Naive thymus-derived CD8-positive, alpha-beta T cell (primary cell): Measurements from ENCODE around the gene C2orf68. TPM values are rescaled to one million over a fixed set of nuclear protein-coding genes. Genes with fewer than 3 reads are reported as not detected.

ENCODE experiments used
- ATAC-seq, 2 donors: fragments of 150-1000 bp; cut with Tn5 transposase in 1 of 2; sonication (Bioruptor Pico), chemical (Tn5 transposase) in 1 of 2; 1 replicate in 1 of 2; 2 replicates in 1 of 2; pipeline ENCODE4 v1.10.0; 2021; ENCODE audit warnings: mild to moderate bottlenecking in 2 of 2, moderate library complexity in 2 of 2
- POLR2A ChIA-PET: fragments of 350-600 bp; sonication (Branson Sonifier 250); formaldehyde crosslinking; loops from one replicate; lab custom pipeline; 2021; ENCODE audit warnings: antibody characterized with exemption; lab: Charles Lee
- DNase-seq, 10 donors: peaks; one replicate each; pipeline versions ENCODE4 v3.0.0 to v3.0.0-alpha.2; 2020 to 2022
- H3K27ac Mint-ChIP-seq, 10 donors: one replicate each; pipeline ENCODE4 v1.8.0; 2020 to 2022; ENCODE audit warnings: mild to moderate bottlenecking in 10 of 10, mixed read lengths in 10 of 10, moderate library complexity in 4 of 10, inconsistent platforms in 1 of 10
- H3K27me3 Mint-ChIP-seq, 5 donors: one replicate each; pipeline ENCODE4 v1.8.0; 2021 to 2022; ENCODE audit warnings: mixed read lengths in 5 of 5
- H3K36me3 Mint-ChIP-seq, 3 donors: one replicate each; pipeline ENCODE4 v1.8.0; 2020 to 2022; ENCODE audit warnings: mixed read lengths in 3 of 3, mild to moderate bottlenecking in 2 of 3, inconsistent platforms in 1 of 3
- H3K4me1 Mint-ChIP-seq, 4 donors: one replicate each; pipeline ENCODE4 v1.8.0; 2021 to 2022; ENCODE audit warnings: mixed read lengths in 4 of 4
- H3K4me3 Mint-ChIP-seq, 10 donors: one replicate each; pipeline ENCODE4 v1.8.0; 2020 to 2022; ENCODE audit warnings: mild to moderate bottlenecking in 10 of 10, mixed read lengths in 10 of 10, moderate library complexity in 6 of 10, inconsistent platforms in 1 of 10
- H3K9me3 Mint-ChIP-seq, 9 donors: one replicate each; pipeline ENCODE4 v1.8.0; 2020 to 2022; ENCODE audit warnings: mixed read lengths in 9 of 9, mild to moderate bottlenecking in 3 of 9, inconsistent platforms in 1 of 9, moderate library complexity in 1 of 9
- polyA plus RNA-seq, 3 donors: library from polyadenylated mRNA; unstranded; fragments of 300-500 nt; fragmentation: Illumina TruSeq; gene quantifications; one replicate each; pipeline ENCODE4 v1.2.3, GENCODE V29; 2021
- total RNA-seq, 8 experiments: library from RNA in 2 of 8; stranded (reverse) in 2 of 8; gene quantifications; one replicate each; pipeline ENCODE4 v1.2.3 and lab custom pipeline; 2021 to 2026

Gene C2orf68
- total and polyA plus RNA-seq, 5 experiments from 2014 or later = 15.7 to 95.2 (median 21.1) TPM

- H3K27me3 Mint-ChIP-seq = no peaks in the 10 kb centered on the region
- POLR2A ChIA-PET = no interaction called here
- peaks cover 0 to 87% (median 27%) of the 10 kb centered on the region in 3 donors for H3K36me3 Mint-ChIP-seq
- H3K4me3 Mint-ChIP-seq = no peak overlapping the region
- H3K4me1 Mint-ChIP-seq = peaks cover 0 to 8% (median 2%) of the 10 kb centered on the region in 4 donors
- no peaks in the 10 kb centered on the region for H3K9me3 Mint-ChIP-seq
- ATAC-seq = no peak
- H3K27ac Mint-ChIP-seq = no peak overlapping the region
- DNase-seq = no peak
Observed at GRCh38 chr2:85650456-85650855, 38.6 kb upstream of the C2orf68 start.

GRCh38 chr2:85649201-85650190 is 37.6 kb upstream of the C2orf68 start:
- Mint-ChIP-seq H3K27me3 (no peaks in the 10 kb centered on the region), H3K27ac (no peak overlapping the region)

GRCh38 chr2:85648619-85649018 is 36.8 kb upstream of the C2orf68 start:
- Mint-ChIP-seq H3K27ac (peak overlapping the region in 1 of 10 donors; percentile 6), H3K9me3 (no peaks in the 10 kb centered on the region)
- ATAC-seq = peak in 1 of 2 donors; percentile 35

More at GRCh38 chr2:85649201-85650190, 37.6 kb upstream of the C2orf68 start:
- Mint-ChIP-seq H3K9me3 (no peaks in the 10 kb centered on the region), H3K4me3 (no peak overlapping the region), H3K36me3 (peaks cover 0 to 92% (median 27%) of the 10 kb centered on the region in 3 donors), H3K4me1 (peaks cover 0 to 8% (median 2%) of the 10 kb centered on the region in 4 donors)
- DNase-seq (no peak), ATAC-seq (no peak)
- POLR2A ChIA-PET = interaction anchor here (0.6 to 0.9 kb wide), 2 partner anchors 55 to 73 kb away, joined by 3 to 4 read pairs; no protein-coding TSS in a partner anchor

GRCh38 chr2:85647823-85648526 is 36.1 kb upstream of the C2orf68 start:
- no peaks in the 10 kb centered on the region for H3K27me3 Mint-ChIP-seq
- no peaks in the 10 kb centered on the region for H3K9me3 Mint-ChIP-seq
- H3K36me3 Mint-ChIP-seq = peaks cover 0 to 94% (median 26%) of the 10 kb centered on the region in 3 donors
- no peak overlapping the region for H3K4me3 Mint-ChIP-seq
- ATAC-seq (no peak), DNase-seq (no peak)
- POLR2A ChIA-PET = interaction anchor here (1.1 kb wide), 1 partner anchor 124 kb away, joined by 3 read pairs; no protein-coding TSS in a partner anchor
- peak overlapping the region in 5 of 10 donors; percentile 15 to 87 (median 74) for H3K27ac Mint-ChIP-seq
- peaks cover 0 to 8% (median 2%) of the 10 kb centered on the region in 4 donors for H3K4me1 Mint-ChIP-seq

More at GRCh38 chr2:85648619-85649018, 36.8 kb upstream of the C2orf68 start:
- Mint-ChIP-seq H3K27me3 (no peaks in the 10 kb centered on the region), H3K4me3 (no peak overlapping the region), H3K36me3 (peaks cover 0 to 92% (median 27%) of the 10 kb centered on the region in 3 donors), H3K4me1 (peaks cover 0 to 8% (median 2%) of the 10 kb centered on the region in 4 donors)
- POLR2A ChIA-PET = interaction anchor here (1.1 kb wide), 1 partner anchor 125 kb away, joined by 3 read pairs; no protein-coding TSS in a partner anchor
- DNase-seq = no peak

- no peak overlapping the region for H3K27ac Mint-ChIP-seq
- peaks cover 0 to 96% (median 33%) of the 10 kb centered on the region in 3 donors for H3K36me3 Mint-ChIP-seq
- peaks cover 0 to 8% (median 3%) of the 10 kb centered on the region in 4 donors for H3K4me1 Mint-ChIP-seq
- H3K27me3 Mint-ChIP-seq = no peaks in the 10 kb centered on the region
- ATAC-seq (no peak), DNase-seq (no peak)
- H3K9me3 Mint-ChIP-seq = no peaks in the 10 kb centered on the region
- no peak overlapping the region for H3K4me3 Mint-ChIP-seq
- POLR2A ChIA-PET = no interaction called here
Observed at GRCh38 chr2:85646166-85646565, 34.3 kb upstream of the C2orf68 start.

- H3K36me3 Mint-ChIP-seq = peaks cover 0 to 98% (median 40%) of the 10 kb centered on the region in 3 donors
- H3K27me3 Mint-ChIP-seq = no peaks in the 10 kb centered on the region
- peak overlapping the region in 1 of 10 donors; percentile 43 for H3K27ac Mint-ChIP-seq
- no peak for ATAC-seq
- DNase-seq = no peak
- peaks cover 0 to 8% (median 3%) of the 10 kb centered on the region in 4 donors for H3K4me1 Mint-ChIP-seq
- POLR2A ChIA-PET = no interaction called here
- no peak overlapping the region for H3K4me3 Mint-ChIP-seq
- H3K9me3 Mint-ChIP-seq = no peaks in the 10 kb centered on the region
Observed at GRCh38 chr2:85644909-85645308, 33.0 kb upstream of the C2orf68 start.

- Mint-ChIP-seq H3K4me3 (no peak overlapping the region), H3K9me3 (no peaks in the 10 kb centered on the region), H3K27me3 (no peaks in the 10 kb centered on the region), H3K4me1 (peaks cover under 1 to 3% (median 2%) of the 10 kb centered on the region in 4 donors), H3K27ac (no peak overlapping the region), H3K36me3 (peaks cover 0 to 97% (median 28%) of the 10 kb centered on the region in 3 donors)
- ATAC-seq (no peak), DNase-seq (no peak)
- POLR2A ChIA-PET = no interaction called here
Observed at GRCh38 chr2:85642725-85643124, 30.9 kb upstream of the C2orf68 start.

- H3K36me3 Mint-ChIP-seq = peaks cover 5 to 96% (median 32%) of the 10 kb centered on the region in 3 donors
- POLR2A ChIA-PET = no interaction called here
- DNase-seq = no peak
- no peak overlapping the region for H3K4me3 Mint-ChIP-seq
- no peak for ATAC-seq
- no peaks in the 10 kb centered on the region for H3K27me3 Mint-ChIP-seq
- H3K9me3 Mint-ChIP-seq = no peaks in the 10 kb centered on the region
- H3K4me1 Mint-ChIP-seq = peaks cover 12 to 23% (median 20%) of the 10 kb centered on the region in 4 donors
- H3K27ac Mint-ChIP-seq = peak overlapping the region in 3 of 10 donors; percentile 11 to 71 (median 56)
Observed at GRCh38 chr2:85635636-85636035, 23.8 kb upstream of the C2orf68 start.

- Mint-ChIP-seq H3K36me3 (peaks cover 5 to 96% (median 32%) of the 10 kb centered on the region in 3 donors), H3K4me1 (peaks cover 12 to 23% (median 20%) of the 10 kb centered on the region in 4 donors)
- POLR2A ChIA-PET = no interaction called here
Observed at GRCh38 chr2:85635011-85635410, 23.1 kb upstream of the C2orf68 start.

GRCh38 chr2:85631316-85631715 is 19.4 kb upstream of the C2orf68 start:
- POLR2A ChIA-PET = interaction anchor here (1.0 kb wide), 1 partner anchor 79 kb away, joined by 4 read pairs; no protein-coding TSS in a partner anchor
- Mint-ChIP-seq H3K4me1 (peaks cover 13 to 30% (median 28%) of the 10 kb centered on the region in 4 donors), H3K36me3 (peaks cover 5 to 94% (median 24%) of the 10 kb centered on the region in 3 donors), H3K27me3 (no peaks in the 10 kb centered on the region), H3K27ac (peak overlapping the region in 2 of 10 donors; percentile 40 to 53), H3K9me3 (no peaks in the 10 kb centered on the region), H3K4me3 (no peak overlapping the region)
- DNase-seq = no peak
- no peak for ATAC-seq

More at GRCh38 chr2:85635011-85635410, 23.1 kb upstream of the C2orf68 start:
- Mint-ChIP-seq H3K27me3 (no peaks in the 10 kb centered on the region), H3K27ac (peak overlapping the region in 5 of 10 donors; percentile 5 to 45 (median 14)), H3K9me3 (no peaks in the 10 kb centered on the region), H3K4me3 (no peak overlapping the region)
- DNase-seq = no peak
- no peak for ATAC-seq

- peaks cover 0 to 96% (median 28%) of the 10 kb centered on the region in 3 donors for H3K36me3 Mint-ChIP-seq
- peak overlapping the region in 4 of 10 donors; percentile 26 to 45 (median 42) for H3K4me3 Mint-ChIP-seq
- H3K9me3 Mint-ChIP-seq = no peaks in the 10 kb centered on the region
- peak overlapping the region; percentile 24 to 91 (median 84) for H3K27ac Mint-ChIP-seq
- peaks cover 8 to 20% (median 18%) of the 10 kb centered on the region in 4 donors for H3K4me1 Mint-ChIP-seq
- peak; percentile 84 to 94 for ATAC-seq
- POLR2A ChIA-PET = interaction anchor here (0.6 to 2.0 kb wide), 6 partner anchors 8 to 477 kb away, joined by 3 to 7 read pairs (median 4); partner anchors contain the start of genes POLR1A, PTCD3 and RNF181
- no peaks in the 10 kb centered on the region for H3K27me3 Mint-ChIP-seq
- peak in 2 of 10 donors; percentile 23 to 46 for DNase-seq
Observed at GRCh38 chr2:85628658-85629057, 16.8 kb upstream of the C2orf68 start.

- peak overlapping the region in 3 of 10 donors; percentile 18 to 38 (median 34) for H3K27ac Mint-ChIP-seq
- H3K27me3 Mint-ChIP-seq = no peaks in the 10 kb centered on the region
- H3K36me3 Mint-ChIP-seq = peaks cover 0 to 88% (median 14%) of the 10 kb centered on the region in 3 donors
- no peak for DNase-seq
- H3K4me3 Mint-ChIP-seq = no peak overlapping the region
- peaks cover 6 to 22% (median 16%) of the 10 kb centered on the region in 4 donors for H3K4me1 Mint-ChIP-seq
- H3K9me3 Mint-ChIP-seq = no peaks in the 10 kb centered on the region
- no peak for ATAC-seq
- POLR2A ChIA-PET = no interaction called here
Observed at GRCh38 chr2:85623991-85624390, 12.1 kb upstream of the C2orf68 start.
